SHP77 treated with DMSO at 0.1 percent for 48 hours (cell line): ENCODE data around the gene KIR2DL4.
"Not testable (repeated sequence)": the region's sequence is repeated elsewhere in the genome, so short reads cannot be mapped to it uniquely, and the experiment has no call there.

Experiments used
- DNase-seq: peaks from one replicate; lab custom pipeline; 2025; lab: John Stamatoyannopoulos, UW

Gene KIR2DL4

DNA sequence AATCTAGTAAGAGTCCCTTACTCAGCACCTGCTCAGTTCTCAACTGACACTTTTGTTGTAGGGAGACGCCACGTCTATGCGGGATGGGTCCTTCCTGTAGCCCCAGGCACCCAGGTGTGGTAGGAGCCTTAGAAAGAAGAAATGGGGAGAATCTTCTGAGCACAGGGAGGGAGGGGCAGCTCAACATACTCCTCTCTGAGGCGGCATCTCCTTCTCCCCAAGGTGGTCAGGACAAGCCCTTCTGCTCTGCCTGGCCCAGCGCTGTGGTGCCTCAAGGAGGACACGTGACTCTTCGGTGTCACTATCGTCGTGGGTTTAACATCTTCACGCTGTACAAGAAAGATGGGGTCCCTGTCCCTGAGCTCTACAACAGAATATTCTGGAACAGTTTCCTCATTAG, 1.2 kb downstream of the KIR2DL4 start:
- no peak for DNase-seq

DNA sequence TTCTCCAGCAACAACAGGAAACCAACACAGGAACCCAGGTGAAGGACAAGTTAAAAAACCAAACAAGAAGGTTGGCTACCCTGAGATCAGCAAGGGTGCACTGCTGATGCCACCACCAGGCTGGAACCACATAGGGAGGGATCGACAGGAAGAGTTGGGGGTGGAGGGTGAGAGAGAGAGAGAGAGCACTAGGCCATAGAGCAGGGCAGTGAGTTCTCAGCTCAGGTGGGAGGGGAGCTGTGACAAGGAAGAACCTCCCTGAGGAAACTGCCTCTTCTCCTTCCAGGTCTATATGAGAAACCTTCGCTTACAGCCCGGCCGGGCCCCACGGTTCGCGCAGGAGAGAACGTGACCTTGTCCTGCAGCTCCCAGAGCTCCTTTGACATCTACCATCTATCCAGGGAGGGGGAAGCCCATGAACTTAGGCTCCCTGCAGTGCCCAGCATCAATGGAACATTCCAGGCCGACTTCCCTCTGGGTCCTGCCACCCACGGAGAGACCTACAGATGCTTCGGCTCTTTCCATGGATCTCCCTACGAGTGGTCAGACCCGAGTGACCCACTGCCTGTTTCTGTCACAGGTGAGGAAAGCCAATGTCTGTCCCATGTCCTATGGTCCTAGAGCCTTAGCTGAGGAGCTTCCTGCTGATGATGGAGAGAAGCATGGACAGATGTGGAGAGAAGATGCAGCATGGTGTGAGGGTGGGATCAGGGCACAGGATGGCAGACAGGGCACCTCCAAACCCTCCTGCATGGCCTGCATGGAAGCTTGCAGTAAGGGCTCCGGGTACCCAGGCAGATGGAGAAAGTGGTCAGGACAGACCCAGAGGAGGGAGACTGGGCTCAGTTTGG, 2.5 kb downstream of the KIR2DL4 start:
- DNase-seq, result no peak

DNA sequence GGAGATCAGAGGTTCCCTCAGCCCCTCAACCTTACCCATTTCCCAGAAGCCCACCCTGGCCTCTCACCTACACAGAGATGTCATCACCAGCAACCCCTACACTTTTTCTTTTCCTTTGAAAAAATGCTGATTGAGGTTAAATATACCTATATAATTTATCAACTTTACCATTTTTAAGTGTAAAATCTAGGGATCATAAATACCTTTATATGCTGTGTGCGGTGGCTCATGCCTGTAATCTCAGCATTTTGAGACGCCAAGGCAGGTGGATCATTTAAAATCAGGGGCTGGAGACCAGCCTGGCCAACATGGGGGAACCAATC, 3.1 kb downstream of the KIR2DL4 start:
- DNase-seq, result no peak

DNA sequence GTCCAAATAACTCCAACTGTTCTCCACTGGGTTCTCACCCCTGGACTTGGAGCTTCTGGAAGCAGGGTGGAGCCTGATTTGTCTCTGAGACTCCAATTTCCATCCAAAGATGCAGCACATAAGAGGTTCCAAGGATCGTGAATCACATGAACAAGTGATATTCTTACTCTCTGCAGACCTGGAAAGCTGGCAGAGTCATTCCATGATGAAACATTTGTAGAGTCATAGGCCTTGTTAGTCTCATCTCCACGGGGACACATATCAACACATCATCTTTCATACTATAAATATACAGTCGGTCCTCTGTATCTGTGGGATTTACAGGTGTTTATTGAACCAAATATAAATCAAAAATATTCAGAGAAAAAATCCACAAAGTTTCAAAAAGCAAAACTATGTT, 11.2 kb downstream of the KIR2DL4 start:
- DNase-seq, result not testable (repeated sequence)

DNA sequence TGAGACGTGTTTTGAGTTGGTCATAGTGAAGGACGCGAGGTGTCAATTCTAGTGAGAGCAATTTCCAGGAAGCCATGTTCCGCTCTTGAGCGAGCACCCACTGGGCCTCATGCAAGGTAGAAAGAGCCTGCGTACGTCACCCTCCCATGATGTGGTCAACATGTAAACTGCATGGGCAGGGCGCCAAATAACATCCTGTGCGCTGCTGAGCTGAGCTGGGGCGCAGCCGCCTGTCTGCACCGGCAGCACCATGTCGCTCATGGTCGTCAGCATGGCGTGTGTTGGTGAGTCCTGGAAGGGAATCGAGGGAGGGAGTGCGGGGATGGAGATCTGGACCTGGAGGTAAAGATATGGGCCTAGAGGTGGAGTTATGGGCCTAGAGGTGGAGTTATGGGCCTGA, 12.8 kb downstream of the KIR2DL4 start, which contains the start of gene KIR3DL1:
TSS of gene KIR3DL1 (plus strand) at position 218 of the 400 bp plus-strand sequence.
- DNase-seq, result not testable (repeated sequence)

DNA sequence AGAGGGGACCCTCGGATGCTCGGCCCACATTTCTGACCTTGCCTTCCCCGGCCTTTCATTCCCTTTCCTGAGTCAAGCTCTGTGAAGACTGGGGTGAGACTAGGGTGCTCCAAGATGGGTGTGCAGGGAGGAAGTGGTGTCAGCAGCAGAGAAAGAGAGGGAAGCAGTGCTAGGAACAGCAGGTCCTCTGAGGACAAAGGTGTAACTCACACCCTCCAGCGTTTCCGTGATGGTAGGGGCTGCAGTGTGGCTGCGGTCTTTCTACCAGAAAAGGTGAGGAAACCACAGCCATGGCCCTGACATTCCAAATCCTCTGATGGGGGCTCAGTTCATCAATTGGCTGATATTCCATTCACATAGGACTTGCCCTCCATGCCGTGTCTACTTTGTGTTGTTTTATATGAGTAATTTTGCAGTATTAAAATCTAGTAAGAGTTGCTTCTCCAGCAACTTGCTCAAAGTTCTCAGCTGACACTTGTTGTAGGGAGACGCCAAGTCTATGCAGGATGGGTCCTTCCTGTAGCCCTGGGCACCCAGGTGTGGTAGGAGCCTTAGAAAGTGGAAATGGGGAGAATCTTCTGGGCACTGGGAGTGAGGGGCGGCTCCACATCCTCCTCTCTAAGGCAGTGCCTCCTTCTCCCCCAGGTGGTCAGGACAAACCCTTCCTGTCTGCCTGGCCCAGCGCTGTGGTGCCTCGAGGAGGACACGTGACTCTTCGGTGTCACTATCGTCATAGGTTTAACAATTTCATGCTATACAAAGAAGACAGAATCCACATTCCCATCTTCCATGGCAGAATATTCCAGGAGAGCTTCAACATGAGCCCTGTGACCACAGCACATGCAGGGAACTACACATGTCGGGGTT, 14.5 kb downstream of the KIR2DL4 start:
- no peak for DNase-seq

DNA sequence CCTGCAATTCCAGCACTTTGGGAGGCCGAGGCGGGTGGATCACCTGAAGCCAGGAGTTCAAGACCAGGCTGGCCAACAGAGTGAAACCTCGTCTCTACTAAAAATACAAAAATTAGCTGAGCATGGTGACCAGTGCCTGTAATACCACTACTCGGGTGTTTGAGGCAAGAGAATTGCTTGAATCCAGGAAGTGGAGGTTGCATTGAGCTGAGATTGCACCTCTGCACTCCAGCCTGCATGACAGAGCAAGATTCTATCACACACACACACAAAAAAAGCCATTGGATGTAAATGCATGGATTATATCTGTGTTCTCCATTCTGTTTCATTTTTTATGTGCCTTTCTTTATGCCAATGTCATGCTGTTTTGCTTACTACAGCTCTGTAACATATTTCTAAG, 21.0 kb downstream of the KIR2DL4 start:
- DNase-seq, result not testable (repeated sequence)

DNA sequence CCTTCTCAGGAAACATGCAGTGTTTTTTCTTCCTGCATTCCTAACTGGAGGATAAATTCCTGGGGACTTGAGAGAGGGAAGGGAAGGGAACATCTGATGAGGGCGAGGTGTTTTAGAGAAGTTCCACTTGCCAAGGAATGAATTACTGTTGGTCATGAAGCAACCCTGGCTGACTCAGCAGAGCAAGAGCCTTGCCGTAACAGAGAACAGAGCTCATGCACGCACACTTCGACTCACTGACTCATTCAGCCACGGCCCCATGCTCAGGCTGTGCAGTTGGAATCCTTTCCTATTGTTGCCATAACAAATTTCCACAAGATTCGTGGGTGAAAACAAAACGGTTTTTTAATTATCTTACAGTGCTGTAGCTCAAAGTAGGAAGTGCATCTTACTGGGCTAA, 21.9 kb downstream of the KIR2DL4 start:
- DNase-seq, result not testable (repeated sequence)

DNA sequence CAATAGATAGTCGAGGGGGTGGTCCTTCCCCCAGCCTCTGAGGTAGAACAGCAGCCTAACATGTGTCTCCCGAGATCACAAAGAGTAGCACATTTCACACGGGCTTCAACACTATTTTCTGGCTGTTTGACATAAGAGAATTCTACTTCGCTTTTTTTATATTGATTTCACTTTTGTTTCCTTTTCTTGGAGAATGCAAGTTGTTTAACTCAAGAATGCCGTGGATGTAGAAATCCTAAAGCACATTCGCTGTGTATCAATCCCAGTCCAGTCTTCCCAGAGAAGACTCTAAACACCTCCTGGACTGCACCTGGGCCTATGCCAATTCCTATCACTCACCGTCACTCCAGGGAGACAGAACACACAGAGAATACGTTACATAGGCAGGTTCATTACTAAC, 24.7 kb downstream of the KIR2DL4 start:
- DNase-seq, result not testable (repeated sequence)

DNA sequence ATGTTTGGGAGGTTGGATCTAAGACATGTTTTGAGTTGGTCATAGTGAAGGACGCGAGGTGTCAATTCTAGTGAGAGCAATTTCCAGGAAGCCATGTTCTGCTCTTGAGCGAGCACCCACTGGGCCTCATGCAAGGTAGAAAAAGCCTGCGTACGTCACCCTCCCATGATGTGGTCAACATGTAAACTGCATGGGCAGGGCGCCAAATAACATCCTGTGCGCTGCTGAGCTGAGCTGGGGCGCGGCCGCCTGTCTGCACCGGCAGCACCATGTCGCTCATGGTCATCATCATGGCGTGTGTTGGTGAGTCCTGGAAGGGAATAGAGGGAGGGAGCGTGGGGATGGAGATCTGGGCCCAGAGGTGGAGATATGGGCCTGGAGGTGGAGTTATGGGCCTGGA, 29.1 kb downstream of the KIR2DL4 start, which contains the start of gene KIR2DS4:
TSS of gene KIR2DS4 (plus strand) at position 181 of the 400 bp plus-strand sequence.
- DNase-seq, result not testable (repeated sequence)

DNA sequence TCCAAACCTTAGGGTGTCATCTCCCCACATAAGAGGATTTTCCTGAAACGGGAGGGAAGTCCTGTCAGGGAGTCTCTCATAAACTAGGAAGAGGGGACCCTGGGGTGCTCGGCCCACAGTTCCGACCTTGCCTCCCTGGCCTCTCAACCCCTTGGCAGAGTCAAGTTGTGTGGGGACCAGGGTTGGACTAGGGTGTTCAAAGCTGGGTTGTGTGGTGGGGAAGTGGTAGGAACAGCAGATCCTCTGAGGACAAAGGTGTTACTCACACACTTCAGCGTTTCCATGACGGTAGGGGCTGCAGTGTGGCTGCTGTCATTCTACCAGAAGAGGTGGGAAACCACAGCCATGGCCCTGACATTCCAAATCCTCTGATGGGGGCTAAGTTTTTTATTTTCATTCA, 31.7 kb downstream of the KIR2DL4 start:
- not testable (repeated sequence) for DNase-seq

DNA sequence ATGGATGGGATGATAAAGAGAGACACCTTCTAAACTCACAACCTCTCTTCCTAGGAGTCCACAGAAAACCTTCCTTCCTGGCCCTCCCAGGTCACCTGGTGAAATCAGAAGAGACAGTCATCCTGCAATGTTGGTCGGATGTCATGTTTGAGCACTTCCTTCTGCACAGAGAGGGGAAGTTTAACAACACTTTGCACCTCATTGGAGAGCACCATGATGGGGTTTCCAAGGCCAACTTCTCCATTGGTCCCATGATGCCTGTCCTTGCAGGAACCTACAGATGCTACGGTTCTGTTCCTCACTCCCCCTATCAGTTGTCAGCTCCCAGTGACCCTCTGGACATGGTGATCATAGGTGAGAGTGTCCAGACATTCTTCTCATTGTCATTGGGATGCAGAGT, 34.1 kb downstream of the KIR2DL4 start:
- not testable (repeated sequence) for DNase-seq

DNA sequence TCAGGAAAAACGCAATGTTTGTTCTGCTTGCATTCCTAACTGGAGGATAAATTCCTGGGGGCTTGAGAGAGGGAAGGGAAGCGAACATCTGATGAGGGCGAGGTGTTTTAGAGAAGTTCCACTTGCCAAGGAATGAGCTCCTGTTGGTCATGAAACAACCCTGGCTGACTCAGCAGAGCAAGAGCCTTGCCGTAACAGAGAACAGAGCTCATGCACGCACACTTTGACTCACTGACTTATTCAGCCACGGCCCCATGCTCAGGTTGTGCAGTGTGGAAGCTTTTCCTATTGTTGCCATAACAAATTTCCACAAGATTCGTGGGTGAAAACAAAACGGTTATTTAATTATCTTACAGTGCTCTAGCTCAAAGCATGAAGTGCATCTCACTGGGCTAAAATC, 39.8 kb downstream of the KIR2DL4 start:
- DNase-seq, result not testable (repeated sequence)

DNA sequence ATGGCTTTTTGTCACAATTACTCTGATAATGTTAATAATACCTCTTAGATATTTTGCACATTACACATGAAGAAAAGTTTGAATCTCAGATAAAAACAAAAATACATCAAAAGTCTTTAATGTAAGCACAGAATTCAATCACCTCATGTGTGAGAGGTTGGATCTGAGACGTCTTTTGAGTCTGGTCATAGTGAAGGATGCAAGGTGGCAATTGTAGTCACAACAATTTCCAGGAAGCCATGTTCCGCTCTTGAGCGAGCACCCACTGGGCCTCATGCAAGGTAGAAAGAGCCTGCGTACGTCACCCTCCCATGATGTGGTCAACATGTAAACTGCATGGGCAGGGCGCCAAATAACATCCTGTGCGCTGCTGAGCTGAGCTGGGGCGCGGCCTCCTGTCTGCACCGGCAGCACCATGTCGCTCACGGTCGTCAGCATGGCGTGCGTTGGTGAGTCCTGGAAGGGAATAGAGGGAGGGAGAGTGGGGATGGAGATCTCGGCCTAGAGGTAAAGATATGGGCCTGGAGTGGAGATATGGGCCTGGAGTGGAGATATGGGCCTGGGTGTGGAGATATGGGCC, 46.7 kb downstream of the KIR2DL4 start, which contains the start of gene KIR3DL2:
TSS of gene KIR3DL2 (plus strand) at position 383 of the 580 bp plus-strand sequence. CDS start at position 416, 33 bp downstream.
- DNase-seq, result not testable (repeated sequence)

DNA sequence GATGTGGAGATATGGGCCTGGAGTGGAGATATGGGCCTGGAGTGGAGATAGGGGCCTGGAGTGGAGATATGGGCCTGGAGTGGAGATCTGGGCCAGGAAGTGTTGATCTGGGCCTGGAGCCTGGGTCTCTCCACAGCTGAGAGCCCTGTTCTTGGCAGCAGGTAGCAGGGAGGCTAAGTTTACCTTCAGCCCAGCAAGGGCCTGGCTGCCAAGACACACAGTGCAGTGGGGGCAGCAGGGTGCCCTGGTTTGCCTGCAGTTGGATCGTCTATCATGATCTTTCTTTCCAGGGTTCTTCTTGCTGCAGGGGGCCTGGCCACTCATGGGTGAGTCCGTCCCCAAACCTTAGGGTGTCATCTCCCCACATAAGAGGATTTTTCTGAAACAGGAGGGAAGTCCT, 47.5 kb downstream of the KIR2DL4 start:
- DNase-seq, result no peak

DNA sequence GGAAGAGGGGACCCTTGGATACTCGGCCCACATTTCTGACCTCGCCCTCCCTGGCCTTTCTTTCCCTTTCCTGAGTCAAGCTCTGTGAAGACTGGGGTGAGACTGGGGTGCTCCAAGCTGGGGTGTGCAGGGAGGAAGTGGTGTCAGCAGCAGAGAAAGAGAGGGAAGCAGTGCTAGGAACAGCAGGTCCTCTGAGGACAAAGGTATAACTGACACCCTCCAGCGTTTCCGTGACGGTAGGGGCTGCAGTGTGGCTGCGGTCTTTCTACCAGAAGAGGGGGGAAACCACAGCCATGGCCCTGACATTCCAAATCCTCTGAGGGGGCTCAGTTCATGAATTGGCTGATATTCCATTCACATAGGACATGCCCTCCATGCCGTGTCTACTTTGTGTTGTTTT, 47.9 kb downstream of the KIR2DL4 start:
- DNase-seq, result no peak

DNA sequence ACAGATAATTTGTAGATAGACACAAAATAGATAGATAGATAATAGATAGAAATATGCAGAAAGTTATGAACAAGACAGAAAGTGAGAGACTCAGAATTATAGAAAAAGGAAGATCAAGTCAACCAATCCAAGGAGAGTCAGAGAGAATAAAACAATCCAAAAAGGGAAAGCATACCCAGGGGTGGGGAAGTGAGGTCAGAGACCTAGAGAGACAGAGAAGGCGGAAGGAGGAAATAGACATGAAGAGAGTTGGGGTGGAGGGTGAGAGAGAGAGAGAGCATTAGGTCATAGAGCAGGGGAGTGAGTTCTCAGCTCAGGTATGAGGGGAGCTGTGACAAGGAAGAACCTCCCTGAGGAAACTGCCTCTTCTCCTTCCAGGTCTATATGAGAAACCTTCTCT, 51.8 kb downstream of the KIR2DL4 start:
- not testable (repeated sequence) for DNase-seq

DNA sequence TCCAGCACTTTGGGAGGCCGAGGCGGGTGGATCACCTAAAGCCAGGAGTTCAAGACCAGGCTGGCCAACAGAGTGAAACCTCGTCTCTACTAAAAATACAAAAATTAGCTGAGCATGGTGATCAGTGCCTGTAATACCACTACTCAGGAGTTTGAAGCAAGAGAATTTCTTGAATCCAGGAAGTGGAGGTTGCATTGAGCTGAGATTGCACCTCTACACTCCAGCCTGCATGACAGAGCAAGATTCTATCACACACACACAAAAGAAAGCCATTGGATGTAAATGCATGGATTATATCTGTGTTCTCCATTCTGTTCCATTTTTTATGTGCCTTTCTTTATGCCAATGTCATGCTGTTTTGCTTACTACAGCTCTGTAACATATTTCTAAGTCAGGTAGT, 55.1 kb downstream of the KIR2DL4 start:
- not testable (repeated sequence) for DNase-seq

DNA sequence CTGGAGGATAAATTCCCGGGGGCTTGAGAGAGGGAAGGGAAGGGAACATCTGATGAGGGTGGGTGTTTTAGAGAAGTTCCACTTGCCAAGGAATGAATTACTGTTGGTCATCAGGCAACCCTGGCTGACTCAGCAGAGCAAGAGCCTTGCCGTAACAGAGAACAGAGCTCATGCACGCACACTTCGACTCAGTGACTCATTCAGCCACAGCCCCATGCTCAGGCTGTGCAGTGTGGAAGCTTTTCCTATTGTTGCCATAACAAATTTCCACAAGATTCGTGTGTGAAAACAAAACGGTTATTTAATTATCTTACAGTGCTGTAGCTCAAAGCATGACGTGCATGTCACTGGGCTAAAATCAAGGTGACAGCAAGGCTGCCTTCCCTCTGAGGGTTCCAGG, 56.0 kb downstream of the KIR2DL4 start:
- DNase-seq, result not testable (repeated sequence)

DNA sequence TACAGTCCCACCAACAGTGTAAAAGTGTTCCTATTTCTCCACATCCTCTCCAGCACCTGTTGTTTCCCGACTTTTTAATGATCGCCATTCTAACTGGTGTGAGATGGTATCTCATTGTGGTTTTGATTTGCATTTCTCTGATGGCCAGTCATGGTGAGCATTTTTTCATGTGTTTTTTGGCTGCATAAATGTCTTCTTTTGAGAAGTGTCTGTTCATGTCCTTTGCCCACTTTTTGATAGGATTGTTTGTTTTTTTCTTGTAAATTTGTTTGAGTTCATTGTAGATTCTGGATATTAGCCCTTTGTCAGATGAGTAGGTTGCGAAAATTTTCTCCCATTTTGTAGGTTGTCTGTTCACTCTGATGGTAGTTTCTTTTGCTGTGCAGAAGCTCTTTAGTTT, 60.0 kb downstream of the KIR2DL4 start:
- not testable (repeated sequence) for DNase-seq
